PFSK-1 (cell line): ENCODE results near the gene SAPCD1.

Experiments
- POLR2AphosphoS5 ChIP-seq: IDR thresholded peaks from 2 replicates; pipeline ENCODE4 v1.6.1; 2012; ENCODE audit warnings: low read depth, mild to moderate bottlenecking, control low read depth, low read length, moderate library complexity
- REST ChIP-seq, 2 experiments: IDR thresholded peaks; 2 replicates each; pipeline versions ENCODE4 v1.6.1 to v1.8.0; 2011 to 2012; ENCODE audit warnings: low read depth in 2 of 2, low read length in 2 of 2, control low read depth in 1 of 2, inconsistent platforms in 1 of 2, mild to moderate bottlenecking in 1 of 2, moderate library complexity in 1 of 2; ENCODE audit not compliant: insufficient read depth in 1 of 2
- SIN3A ChIP-seq: IDR thresholded peaks from 2 replicates; pipeline ENCODE4 v1.6.1; 2012; ENCODE audit warnings: mild to moderate bottlenecking, low read length, moderate library complexity, borderline replicate concordance; ENCODE audit not compliant: insufficient read depth

- no peak for TF ChIP-seq REST (IDR thresholded peaks at IDR 0.05; ENCODE audit: insufficient read depth in 1 of 2, low read depth in 2 of 2, low read length in 2 of 2)
- no peak for TF ChIP-seq SIN3A
- no peak for TF ChIP-seq POLR2AphosphoS5
Observed at GRCh38 chr6:31713991-31714684, 48.3 kb upstream of the SAPCD1 start.
